ENCODE measurements around the gene GABBR2. TPM values are rescaled to one million over a fixed set of nuclear protein-coding genes. Genes with fewer than 3 reads are reported as not detected.

Gene GABBR2
- total RNA-seq, 1 donor from 2014 or later, result 116 TPM

DNA sequence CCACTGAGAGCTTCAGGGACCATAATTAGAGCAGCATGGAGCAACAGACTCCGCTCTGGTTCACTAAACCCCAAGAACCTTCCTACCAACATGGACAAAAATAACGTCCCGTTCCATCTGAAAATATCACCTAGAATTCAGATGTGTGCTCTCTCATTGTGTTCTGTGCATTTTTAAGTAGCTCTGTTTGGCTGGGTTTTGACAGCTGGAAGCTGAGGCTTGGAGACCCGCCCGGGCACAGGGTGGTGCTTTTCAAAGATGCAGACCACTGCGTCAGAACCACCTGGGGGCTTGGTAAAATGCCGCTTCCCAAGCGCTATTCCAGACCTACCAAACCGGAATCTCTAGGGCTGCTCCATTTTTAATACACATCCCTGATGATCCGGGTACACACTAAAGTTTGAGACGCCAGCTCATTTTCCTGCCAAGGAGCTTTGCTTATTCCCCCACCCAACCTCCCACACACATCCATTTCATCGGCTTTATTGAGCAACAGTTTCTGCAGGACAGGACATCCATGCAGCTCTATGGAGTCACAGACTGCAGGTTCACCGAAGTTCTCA lies 104.8 kb downstream of the GABBR2 start:
- H3K27me3 Mint-ChIP-seq (ENCODE audit: unreplicated experiment), result peaks cover 6% of the 10 kb centered on the region
- peaks cover 5% of the 10 kb centered on the region for H3K36me3 Mint-ChIP-seq (ENCODE audit: unreplicated experiment)
- H3K9me3 Mint-ChIP-seq (ENCODE audit: unreplicated experiment), result peaks cover 6% of the 10 kb centered on the region
- H3K4me3 Mint-ChIP-seq (ENCODE audit: unreplicated experiment), result no peak overlapping the region
- H3K27ac Mint-ChIP-seq (ENCODE audit: unreplicated experiment), result no peak overlapping the region
- no peak for TF ChIP-seq CTCF (IDR thresholded peaks at IDR 0.05; ENCODE audit: partially characterized antibody, unreplicated experiment)
- peaks cover 33% of the 10 kb centered on the region for H3K4me1 Mint-ChIP-seq (ENCODE audit: low read depth, unreplicated experiment)
- DNase-seq, result no peak

DNA sequence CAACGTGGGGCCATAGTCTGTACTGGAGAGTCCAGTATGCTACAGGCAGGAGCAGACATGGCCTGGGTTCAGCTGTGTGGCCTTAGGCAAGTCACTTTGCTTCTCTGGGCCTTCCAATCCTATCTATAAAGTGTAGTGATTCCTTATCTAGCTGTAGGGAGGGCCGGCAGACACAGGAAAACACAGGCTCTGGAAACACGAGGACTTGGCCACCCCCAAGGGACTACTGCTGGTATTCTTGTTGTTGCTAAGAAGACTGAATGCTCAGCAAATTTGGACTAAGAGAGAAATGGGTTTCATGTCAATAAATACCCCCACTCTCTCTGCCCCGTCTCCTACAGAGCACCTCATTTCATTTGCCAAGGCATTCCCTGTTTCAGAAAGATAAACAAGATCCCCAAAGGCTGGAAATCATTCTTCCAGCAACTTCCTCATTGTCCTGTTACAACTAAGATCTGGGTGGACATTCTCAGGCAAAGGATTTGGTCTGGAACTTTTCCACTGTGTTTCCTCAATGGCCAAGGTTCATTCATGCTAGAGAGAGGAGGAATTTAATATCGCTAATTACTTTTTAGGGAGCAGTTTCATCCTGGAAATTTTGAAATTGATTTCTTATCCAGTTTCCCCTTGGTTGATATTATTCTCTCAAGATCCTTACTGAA lies 105.8 kb downstream of the GABBR2 start:
- no peak overlapping the region for H3K4me3 Mint-ChIP-seq (ENCODE audit: unreplicated experiment)
- H3K9me3 Mint-ChIP-seq (ENCODE audit: unreplicated experiment), result peaks cover 6% of the 10 kb centered on the region
- peaks cover 6% of the 10 kb centered on the region for H3K27me3 Mint-ChIP-seq (ENCODE audit: unreplicated experiment)
- TF ChIP-seq CTCF (IDR thresholded peaks at IDR 0.05; ENCODE audit: partially characterized antibody, unreplicated experiment), result no peak
- H3K4me1 Mint-ChIP-seq (ENCODE audit: low read depth, unreplicated experiment), result peaks cover 36% of the 10 kb centered on the region
- no peak for DNase-seq
- H3K27ac Mint-ChIP-seq (ENCODE audit: unreplicated experiment), result no peak overlapping the region
- peaks cover 5% of the 10 kb centered on the region for H3K36me3 Mint-ChIP-seq (ENCODE audit: unreplicated experiment)

GRCh38 chr9:98600631-98601030 lies 108.1 kb downstream of the GABBR2 start:
- Mint-ChIP-seq H3K36me3 (ENCODE audit: unreplicated experiment) (peaks cover 5% of the 10 kb centered on the region), H3K9me3 (ENCODE audit: unreplicated experiment) (peaks cover 6% of the 10 kb centered on the region), H3K4me3 (ENCODE audit: unreplicated experiment) (no peak overlapping the region), H3K27me3 (ENCODE audit: unreplicated experiment) (peaks cover 5% of the 10 kb centered on the region), H3K4me1 (ENCODE audit: low read depth, unreplicated experiment) (peaks cover 49% of the 10 kb centered on the region), H3K27ac (ENCODE audit: unreplicated experiment) (no peak overlapping the region)
- TF ChIP-seq CTCF (IDR thresholded peaks at IDR 0.05; ENCODE audit: partially characterized antibody, unreplicated experiment), result no peak
- DNase-seq, result no peak

DNA sequence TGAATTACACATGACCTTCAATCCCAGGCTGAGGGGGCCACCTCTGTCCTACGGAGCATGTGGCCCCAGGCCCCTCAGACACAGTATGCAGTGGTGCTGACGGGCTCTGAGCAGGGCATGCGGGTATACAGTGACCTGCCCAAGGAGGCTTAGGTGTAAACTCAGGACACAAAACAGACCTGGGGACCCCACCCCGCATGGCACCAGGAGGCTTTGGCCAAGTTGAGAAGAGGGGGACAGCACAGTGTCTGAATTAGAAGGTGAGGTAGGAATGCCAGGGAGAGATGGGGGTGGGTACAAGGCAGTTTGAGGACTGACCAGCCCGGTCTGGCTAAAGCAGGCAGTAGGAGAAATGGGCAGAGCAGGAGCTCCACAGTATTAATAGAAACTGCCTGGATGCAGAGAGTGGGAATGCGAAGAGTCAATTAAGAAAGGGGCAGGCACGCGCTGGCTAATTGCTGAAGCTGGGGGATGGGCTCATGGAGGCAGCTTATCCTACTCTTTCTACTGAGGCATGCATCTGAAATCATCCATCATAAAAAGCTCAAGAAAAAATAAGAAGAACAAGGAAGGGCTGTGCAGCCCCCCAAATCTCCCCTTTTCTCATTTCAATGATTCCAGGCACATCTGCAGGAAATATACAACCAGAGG lies 109.0 kb downstream of the GABBR2 start:
- H3K27ac Mint-ChIP-seq (ENCODE audit: unreplicated experiment), result no peak overlapping the region
- H3K4me3 Mint-ChIP-seq (ENCODE audit: unreplicated experiment), result no peak overlapping the region
- peaks cover 5% of the 10 kb centered on the region for H3K27me3 Mint-ChIP-seq (ENCODE audit: unreplicated experiment)
- no peak for DNase-seq
- peaks cover 14% of the 10 kb centered on the region for H3K9me3 Mint-ChIP-seq (ENCODE audit: unreplicated experiment)
- peaks cover 5% of the 10 kb centered on the region for H3K36me3 Mint-ChIP-seq (ENCODE audit: unreplicated experiment)
- TF ChIP-seq CTCF (IDR thresholded peaks at IDR 0.05; ENCODE audit: partially characterized antibody, unreplicated experiment), result no peak
- H3K4me1 Mint-ChIP-seq (ENCODE audit: low read depth, unreplicated experiment), result peaks cover 58% of the 10 kb centered on the region

DNA sequence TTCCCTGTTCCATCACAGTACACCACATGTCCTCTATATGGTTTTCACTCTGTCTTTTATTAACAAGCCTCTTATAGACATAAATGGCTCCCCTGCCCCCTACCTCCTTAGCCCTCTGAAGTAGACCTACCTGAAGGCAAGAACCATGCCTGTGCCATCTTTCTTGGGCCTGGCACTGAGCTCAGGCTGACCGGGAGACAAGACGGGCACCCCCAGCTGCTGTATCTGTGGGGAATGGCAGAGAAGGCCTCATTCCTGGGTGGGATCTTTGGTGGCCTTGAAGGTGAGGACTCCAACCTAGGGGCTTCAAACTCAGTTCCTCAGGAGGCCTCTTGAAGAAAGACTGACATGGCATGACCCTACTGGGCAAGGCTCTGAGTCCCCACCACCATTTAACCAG lies 109.9 kb downstream of the GABBR2 start:
- H3K27ac Mint-ChIP-seq (ENCODE audit: unreplicated experiment), result no peak overlapping the region
- peaks cover 5% of the 10 kb centered on the region for H3K27me3 Mint-ChIP-seq (ENCODE audit: unreplicated experiment)
- no peak for TF ChIP-seq CTCF (IDR thresholded peaks at IDR 0.05; ENCODE audit: partially characterized antibody, unreplicated experiment)
- peaks cover 60% of the 10 kb centered on the region for H3K4me1 Mint-ChIP-seq (ENCODE audit: low read depth, unreplicated experiment)
- no peak overlapping the region for H3K4me3 Mint-ChIP-seq (ENCODE audit: unreplicated experiment)
- H3K9me3 Mint-ChIP-seq (ENCODE audit: unreplicated experiment), result peaks cover 15% of the 10 kb centered on the region
- peaks cover 5% of the 10 kb centered on the region for H3K36me3 Mint-ChIP-seq (ENCODE audit: unreplicated experiment)
- DNase-seq, result no peak
